GM21576 (cell line): Measurements from ENCODE around the gene PIGR.
A peak's percentile ranks its signal among the peaks of the same experiment; 100 is the strongest.
"Not testable (repeated sequence)": the region's sequence is repeated elsewhere in the genome, so short reads cannot be mapped to it uniquely, and the experiment has no call there.

Experiments used
- ATAC-seq: cut with Tn5 transposase; IDR thresholded peaks from one replicate; pipeline ENCODE4 v1.9.1; 2021; ENCODE audit warnings: mild to moderate bottlenecking, moderate library complexity; ENCODE audit not compliant: unreplicated experiment

Gene PIGR

DNA sequence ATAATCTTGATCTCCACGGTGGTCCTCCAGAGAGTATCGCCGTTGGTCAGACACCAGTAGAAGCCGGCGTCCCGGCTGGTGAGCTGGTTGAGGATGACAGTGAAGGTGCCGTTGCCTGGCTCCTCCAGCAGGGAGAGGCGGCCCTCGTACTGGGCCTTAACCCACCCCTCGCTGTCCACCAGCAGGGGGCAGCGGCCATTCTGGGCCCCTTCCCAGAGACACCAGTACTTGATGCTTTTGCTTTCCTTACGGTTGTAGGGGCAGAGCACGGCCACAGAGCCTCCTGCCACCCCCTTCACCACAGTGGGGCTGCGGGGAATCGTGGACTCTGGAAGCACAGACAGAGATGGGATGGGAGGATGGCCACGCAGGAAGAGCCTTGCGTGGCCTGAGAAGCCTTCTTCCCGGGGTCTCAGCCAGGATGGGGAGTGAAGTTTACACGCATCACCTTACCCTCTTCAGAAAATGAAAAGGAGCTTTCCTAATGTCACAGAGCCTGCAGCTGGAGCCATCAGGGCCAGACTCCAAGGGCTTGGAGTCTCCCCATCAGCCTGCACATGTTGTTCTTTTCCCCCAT lies 10.7 kb downstream of the PIGR start:
- no peak for ATAC-seq

DNA sequence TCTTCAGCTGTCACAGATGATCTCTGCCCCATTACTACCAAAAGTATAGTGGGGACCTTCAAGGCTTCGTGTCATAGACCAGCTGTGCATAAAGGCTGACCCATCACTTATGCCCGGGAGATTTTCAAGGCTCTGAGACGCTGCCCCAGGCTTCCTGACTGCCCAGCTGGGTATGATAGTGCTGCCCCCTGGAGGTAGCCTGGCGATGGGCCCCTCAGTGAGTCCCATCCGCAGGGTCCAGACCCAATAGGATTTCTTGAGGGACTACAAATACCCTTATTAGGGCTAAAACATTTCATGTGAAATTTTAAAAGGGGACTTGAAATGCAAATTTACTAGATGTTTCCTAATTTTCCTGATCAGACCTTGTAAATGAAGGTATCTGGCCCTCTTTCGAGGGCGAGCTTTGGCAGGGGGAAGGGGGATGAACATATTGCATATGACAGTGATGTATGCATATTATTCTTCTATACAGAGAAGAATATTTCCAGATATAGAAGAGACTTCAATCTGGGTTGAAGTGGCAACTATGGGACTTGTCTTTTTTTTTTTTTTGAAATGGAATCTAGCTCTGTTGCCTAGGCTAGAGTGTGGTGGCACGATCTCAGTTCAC lies 12.8 kb downstream of the PIGR start:
- ATAC-seq, result no peak

- no peak for ATAC-seq
Measured at GRCh38 chr1:206932177-206932576, 14.1 kb downstream of the PIGR start.

GRCh38 chr1:206931709-206932108 lies 14.6 kb downstream of the PIGR start:
- no peak for ATAC-seq

DNA sequence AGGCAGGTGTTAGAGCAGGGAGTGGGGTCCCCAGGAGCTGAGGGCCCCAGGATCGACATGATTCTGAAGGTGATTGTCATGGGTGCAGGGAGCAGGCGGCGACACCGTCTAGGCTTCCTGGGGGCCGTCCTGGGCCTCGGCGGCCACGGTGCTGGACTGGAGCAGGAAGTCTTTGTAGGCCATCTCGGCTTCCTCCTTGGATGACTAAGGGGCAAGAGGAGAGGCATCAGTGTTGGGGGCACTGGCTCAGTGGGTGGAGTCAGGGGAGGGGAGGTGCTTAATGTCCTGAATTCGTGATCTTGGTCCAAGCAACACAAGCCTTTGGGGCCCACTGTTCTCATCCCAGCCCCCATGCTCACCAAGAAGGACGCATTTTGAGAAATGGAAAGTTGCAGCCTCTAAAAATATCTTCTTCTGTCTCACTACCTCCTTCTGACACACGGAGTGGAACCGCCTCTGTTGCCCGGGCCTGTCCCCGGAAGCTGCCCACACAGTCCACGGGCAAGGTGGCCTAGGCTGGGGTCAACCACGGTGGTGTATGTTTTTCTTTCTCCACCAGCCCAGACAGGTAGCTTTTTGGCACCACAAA lies 16.0 kb downstream of the PIGR start:
- peak; percentile 74 for ATAC-seq

DNA sequence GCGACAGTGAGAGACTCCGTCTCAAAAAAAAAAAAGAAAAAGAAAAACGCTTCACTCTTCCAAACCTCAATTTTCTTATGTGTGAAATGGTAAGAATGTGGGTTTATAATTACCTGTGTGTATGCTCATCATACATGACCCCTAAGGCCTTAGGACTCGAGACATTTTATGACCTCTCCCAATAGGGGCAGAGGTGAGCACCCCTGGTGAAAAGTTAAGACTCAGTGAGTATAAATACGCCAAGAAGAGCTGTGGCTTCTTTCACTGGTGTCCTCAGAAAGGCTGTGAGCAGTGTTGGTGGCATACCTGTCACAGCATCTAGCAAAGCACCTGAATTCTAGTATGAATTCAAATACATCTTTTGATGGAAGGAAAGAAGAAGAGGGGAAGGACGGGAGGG lies 16.7 kb downstream of the PIGR start:
- ATAC-seq, result no peak

DNA sequence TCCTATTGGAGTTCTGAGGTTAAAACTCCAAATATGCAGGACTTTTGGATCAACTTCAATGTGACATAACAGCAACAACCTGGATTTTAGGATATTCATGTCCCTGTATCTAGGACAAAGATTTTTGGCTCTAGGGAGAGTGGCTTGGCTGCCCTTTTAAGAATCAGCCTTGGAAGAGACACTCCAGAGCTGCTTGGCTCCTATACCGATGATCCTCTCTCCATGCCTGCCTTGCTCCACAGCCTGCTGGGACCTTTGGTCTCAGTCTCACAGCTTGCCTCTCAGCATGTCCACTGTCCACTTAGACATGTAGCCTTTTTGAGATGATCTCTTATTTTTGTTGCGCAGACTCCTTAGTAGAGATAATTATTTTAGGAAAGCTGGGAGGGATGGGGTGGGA lies 20.0 kb downstream of the PIGR start:
- no peak for ATAC-seq

DNA sequence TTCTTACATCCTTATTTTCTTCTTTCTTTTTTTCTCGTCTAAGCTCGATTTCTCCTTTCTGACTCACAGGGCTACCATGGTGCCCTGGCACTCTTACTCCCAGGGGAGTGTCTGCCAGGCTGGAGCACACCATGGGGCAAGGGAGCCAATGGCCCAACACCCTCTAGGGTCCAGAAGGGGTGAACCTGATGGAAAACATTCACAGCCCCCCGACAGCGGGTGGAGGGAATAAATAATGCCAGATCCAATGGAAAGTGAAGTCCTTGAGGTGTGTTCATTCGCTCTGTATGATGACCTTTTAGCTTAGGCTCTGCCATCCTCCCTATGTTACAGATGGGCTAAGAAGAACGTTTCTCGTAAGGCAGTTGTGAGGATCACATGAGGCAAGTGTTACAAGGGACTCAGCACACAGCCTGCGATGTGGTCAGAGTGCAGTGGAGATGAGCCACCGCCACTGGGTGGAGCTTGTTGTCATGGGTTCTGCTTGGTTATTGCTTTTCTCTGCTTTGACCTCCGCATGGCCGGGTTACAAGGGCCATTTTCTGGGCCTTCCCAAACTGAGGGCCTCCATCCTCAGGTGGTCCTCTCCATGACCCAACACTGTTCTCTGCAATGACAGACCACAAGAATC lies 21.0 kb downstream of the PIGR start:
- peak; percentile 47 for ATAC-seq

DNA sequence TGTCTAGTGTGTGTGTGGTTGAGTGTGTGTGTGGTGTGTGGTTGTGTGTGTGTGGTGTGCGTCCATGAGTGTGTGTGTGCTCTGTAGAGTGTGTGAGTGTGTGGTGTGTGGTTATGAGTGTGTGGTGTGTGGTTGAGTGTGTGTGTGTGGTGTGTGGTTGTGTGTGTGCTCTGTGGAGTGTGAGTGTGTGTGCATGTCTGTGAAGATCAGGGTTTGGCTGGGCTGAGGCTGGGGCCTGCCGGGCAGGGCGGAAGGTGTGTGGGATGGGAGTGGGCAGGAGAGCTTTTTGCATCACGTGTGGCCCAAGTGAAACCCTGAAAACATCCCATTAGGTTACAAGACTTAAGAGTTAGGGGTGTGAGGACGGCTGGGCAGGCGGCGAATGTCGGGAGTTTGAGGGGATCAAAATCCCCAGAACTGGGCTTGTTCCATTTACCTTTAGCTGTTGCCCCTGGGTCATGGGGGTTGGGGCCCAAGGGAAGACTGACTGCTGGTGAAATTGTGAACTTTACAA lies 21.6 kb downstream of the PIGR start:
- ATAC-seq, result peak; percentile 17

GRCh38 chr1:206923961-206924557 lies 22.2 kb downstream of the PIGR start:
- ATAC-seq, result not testable (repeated sequence)

- peak; percentile 52 for ATAC-seq
Measured at GRCh38 chr1:206923009-206923960, 23.0 kb downstream of the PIGR start.

DNA sequence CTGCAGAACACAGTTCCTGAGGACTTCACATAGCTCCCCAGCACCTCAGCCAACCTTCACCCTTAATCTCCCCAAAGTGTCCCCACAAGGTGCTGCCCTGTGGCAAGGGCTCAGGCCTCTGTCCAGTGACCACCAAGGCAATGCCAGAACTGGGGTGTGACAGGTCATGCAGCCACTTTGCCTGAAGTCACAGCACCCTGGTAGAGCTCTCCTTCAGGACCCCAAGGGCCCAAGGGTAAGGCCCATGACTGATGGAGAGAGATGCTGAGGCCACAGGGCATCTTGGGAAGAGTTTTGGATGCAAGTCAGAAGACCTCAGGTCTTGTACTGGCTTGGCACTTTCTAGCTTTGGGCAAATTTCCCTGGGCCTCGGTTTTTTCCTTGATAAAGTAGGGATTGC lies 23.7 kb downstream of the PIGR start:
- ATAC-seq, result no peak

GRCh38 chr1:206921772-206922265 lies 24.4 kb downstream of the PIGR start, which contains the start of gene FCMR:
FCMR (minus strand) TSS chr1:206921941; CDS start chr1:206921854, 87 bp downstream.
- no peak for ATAC-seq

DNA sequence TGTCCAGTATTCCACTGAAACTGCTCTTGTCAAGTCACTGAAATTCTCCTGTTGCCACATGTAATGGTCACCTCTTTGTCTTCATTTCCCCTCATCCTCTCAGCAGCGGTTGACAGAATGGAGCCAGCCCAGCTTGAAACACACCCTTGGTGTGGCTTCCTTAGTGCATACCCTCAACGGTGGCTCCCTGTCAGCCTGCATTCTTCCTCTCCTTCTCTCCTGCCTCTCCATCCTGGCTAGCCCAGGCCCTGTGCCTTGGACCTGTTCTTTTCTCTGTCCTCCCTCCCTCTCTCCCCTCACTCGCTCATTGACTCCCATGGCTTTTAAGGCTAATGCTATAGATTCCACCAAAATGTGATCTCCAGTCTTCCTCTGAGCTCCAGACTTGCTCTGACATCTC lies 28.2 kb downstream of the PIGR start:
- ATAC-seq, result no peak

GRCh38 chr1:206916000-206916709 lies 30.1 kb downstream of the PIGR start:
- no peak for ATAC-seq

DNA sequence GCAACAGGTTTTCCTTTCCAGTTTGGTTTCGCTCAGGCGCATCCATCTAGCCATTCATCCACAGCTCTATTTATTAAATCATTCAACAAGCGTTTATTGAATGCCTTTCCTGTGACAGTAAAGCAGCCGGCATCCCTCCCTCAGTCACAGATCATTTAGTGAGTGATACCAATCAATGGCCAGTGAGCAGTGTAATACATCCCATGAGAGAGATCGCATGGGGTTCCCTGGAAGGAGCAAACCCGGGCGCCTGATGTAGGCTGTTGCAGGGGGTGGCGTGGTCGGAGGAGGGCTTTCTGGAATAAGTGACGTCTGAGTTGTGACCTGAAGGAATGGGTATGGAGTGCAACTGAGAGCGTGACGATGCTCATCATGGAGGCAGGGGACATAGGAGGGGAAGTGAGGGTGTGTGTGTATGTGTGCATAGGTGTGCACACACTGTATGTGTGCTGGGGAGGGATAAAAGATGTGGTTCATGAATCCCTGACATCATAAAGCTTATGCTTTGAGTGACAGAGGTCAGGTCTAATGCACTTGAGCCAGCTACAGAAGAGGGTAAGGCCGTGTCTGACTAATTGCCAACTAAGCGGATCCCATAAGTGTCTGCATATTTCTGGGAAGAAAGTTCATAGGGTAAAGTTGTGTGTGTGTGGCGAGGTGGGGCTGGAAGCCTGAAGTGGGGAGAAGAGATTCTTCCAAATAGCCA lies 31.1 kb downstream of the PIGR start:
- no peak for ATAC-seq

DNA sequence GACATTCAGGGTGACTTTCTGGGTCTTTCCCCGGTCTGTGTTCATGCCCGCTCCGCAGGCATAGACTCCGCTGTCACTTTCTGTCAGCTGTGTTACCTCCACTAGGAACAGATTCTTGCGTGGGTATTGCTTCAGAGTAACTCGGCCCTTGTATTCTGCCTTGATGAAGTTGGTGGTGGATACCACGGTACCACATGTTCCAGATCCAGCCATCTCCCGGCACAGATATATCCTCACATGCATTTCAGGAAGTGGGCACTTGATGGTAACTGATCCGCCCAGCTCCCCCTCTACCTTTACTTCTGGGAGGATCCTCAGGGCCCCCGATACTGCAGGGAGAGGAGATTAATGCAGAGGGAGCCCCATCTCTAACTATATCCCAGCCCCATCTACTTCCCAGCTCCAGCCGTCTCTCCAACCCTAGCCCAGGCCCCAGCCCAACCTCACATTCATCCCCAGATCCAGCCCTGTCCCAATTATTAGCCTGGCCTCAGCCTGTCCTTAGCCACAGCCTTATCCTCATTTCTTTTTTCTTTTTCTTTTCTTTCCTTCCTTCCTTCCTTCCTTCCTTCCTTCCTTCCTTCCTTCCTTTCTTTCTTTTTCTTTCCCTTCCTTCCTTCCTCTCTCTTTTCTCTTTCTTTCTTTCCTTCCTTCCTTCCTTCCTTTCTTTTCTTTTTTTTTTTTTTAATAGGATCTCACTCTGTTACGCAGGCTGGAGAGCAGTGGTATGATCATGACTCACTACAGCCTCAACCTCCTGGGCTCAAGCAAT lies 32.3 kb downstream of the PIGR start:
- no peak for ATAC-seq

- peak; percentile 44 for ATAC-seq
Measured at GRCh38 chr1:206912445-206913095, 33.7 kb downstream of the PIGR start.
